NCI-H2227 (cell line): Measurements from ENCODE around the gene TNFRSF18.

Experiments used
- DNase-seq: peaks from one replicate; lab custom pipeline; 2025; ENCODE audit not compliant: unreplicated experiment; lab: John Stamatoyannopoulos, UW

The TNFRSF18 gene

GRCh38 chr1:1240822-1241587 is 34.6 kb upstream of the TNFRSF18 start:
- no peak for DNase-seq

DNA sequence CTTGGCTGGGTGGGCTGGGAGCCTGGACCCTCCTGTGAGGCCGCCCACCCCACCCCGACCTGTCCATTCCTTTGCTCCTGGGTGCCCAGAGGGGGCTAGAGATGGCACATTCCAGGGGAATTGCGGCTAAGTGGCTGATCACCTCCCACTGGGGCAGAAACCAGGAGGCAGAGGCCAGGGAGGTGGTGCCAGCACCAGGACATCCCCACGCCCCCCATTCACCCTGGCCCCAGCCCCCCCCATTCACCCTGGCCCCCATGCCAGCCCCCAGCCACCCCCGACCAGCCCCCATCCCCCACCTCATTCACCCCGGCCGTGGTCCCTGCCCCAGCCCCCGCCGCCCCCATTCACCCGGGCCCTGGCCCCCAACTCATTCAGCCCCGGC is 33.9 kb upstream of the TNFRSF18 start:
- no peak for DNase-seq

- no peak for DNase-seq
Measured at GRCh38 chr1:1239614-1240347, 33.4 kb upstream of the TNFRSF18 start.

DNA sequence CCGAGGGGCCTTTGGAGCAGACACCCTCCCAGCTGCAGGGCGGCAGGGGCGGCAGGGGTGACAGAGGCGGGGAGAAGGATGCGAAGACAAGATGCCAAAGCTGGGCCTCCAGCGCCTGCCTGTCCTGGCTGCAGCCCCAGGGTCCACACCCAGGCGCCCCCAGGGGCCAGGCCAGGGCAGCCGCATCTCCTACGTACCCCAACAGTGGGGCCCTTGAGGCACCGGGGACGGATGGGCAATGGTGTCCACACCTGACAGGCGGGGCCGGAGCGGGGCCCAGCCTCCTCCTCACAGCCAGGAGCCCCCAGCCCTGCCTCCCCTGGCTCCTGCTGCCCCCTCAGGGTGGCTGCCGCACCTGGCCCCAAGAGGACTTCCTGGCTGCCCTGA is 32.8 kb upstream of the TNFRSF18 start:
- no peak for DNase-seq

DNA sequence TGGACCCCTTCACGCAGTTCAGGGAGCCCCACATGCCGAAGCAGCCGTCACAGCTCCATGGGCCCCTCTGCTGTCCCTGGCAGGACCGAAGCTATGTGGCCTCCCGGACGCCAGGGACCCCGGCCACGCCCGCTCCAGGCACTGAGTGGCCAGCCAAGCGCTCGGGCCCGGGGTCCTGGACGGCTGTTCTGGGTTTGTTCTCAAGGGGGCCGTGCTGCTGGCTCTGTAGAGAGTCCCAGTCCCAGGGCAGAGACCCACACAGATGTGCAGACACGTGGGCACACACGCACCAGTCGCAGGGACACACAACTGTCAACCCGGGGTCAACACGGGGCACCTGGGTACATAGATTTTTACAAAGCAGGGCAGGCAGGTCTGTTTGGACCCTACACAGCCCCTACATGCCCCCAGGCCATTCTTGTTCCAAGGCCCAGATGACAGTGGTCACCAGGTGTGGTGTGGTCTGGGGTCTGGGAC is 32.3 kb upstream of the TNFRSF18 start:
- no peak for DNase-seq

DNA sequence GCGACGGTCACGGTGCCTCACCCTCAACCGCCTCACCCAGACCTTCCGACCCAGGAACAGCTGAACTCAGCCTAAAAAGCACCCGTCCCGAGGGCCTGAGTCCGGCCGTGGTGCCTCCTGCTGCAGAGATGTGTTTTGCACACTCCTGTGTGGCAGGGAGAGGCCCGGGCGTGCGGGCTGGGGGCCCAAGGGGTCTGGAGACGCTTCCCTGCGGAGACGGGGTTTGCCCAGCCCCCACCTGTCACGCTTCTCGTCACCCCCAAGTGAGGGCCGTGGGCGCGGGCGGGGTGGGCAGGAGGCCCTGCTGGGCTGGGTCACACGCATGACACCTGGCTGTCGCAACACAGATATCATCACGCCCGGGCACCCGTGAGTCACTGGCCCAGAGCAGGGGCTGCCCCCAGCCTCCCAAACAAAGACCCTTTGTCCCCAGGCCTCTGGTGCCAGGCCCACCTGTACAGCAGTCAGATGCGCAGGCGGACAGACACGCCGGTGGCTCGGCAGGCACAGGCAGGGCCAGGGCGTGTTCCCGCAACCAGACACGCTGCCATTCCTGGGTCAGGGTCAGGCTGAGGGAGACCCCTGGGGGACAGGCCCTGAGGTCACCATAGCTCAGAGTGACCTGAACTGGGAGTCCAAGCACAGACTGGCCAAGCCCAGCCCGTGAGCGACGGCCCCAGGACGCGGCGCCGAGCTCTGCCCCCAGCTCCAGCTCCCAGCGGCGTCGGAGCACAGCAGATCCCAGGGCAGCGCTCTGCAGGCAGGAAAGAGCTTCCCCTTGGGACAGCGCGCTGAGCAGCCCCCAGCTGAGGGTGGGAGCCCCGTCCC is 31.7 kb upstream of the TNFRSF18 start:
- no peak for DNase-seq

DNA sequence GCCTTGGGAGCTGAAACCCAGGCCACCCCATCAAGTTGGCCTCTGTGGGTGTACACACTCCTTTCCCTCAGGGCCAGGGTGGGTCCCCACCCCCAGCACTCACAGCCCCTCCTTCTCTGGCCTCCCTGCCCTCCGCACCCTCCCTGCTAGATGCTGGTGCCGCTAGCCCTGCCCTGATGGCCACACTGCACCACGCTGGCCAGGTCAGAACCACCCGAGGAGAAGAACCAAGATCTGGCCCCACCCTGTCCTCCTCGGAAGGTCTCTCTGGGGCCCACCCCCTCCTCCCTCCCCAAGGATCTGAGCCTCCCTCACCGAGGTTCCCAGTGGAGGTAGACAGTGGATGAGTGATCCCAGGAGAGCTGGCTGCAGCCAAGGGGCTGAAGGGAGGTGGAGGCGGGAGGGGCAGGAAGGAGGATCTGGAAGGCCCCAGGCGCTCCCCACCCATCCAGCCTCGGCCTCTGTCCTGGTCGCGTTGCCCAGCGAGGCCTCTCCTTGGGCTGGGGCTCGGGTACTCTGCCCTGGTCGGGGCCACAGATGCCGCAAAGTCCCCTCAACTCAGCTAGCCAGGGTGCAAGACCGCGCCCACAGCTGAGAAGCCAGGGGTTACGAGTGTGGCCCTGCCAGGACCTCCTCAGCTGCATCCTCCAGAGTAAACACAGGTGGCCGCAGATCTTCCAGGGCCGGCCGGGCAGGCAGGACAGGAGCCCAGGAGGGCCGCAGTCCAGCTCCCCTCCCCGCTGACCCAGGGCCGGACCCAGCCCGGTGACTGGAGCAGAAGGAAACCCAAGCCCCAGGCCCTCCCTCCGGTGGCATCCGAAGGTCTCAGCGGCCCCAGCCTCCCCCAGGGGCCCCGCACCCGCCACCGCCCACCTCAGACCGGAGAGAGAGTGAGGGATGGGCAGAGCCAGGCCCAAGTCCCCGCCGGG is 30.8 kb upstream of the TNFRSF18 start:
- no peak for DNase-seq

DNA sequence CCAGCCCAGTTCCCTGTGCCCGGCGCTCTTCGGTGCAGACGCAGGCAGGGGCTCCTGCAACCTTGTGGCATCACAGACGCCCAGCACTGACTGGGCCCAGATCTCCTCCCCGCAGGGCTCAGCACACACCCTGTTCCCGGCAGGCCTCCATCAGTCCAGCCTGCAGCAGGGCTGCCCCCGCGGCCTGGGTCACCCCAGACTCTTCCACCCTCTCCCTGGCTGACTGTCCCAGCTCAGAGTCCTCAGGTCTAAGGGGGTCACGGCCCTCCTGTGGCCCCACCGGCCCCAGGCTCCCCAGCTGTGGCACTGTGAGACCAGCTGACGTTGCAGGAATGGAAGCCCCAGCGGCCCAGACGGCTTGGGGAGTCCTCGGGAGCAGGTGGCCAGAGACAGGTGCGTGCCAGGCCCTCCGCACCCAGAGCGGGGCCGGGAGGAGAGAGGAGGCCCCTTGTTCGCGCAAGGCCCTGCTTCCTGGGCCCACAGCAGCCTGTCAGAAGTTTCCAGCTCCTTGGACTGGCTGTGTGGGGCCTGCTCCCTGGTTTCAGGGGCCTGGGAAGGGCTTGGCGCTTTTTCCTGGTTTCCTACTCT is 29.9 kb upstream of the TNFRSF18 start:
- no peak for DNase-seq

DNA sequence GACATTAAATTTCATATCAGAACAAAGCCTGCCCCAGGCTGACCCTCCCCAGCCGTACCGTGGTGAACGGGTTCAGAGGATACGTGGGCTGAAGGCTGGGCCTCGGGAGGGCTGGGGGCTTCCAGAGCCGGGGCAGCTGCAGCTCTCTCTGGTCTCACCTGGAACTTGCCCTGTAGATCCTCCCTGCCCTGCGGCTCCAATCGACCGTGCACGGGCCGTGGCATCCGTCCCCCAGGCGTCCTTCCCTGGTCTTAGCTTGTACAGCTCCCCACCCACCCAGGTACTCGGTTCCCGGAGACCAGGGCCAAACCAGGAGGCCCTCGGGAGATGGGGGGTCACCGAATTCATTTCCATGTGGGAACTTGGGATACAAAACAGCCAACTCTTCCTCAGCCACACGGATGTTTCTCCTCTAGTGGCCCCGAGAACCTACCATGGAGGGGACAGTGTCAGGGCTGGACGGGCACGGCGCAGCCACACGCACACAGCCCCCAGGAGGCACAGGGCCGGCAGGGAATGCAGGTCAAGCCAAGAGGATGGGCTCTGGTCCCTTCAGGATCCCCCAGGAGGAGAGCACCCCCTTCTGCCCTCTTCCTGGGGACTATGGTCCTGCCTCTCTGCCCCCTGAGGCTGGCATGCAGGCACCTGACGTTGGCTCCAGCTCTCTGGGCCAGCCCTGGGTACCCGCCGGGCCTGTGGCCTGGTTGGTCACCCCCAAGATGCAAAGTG is 28.8 kb upstream of the TNFRSF18 start:
- no peak for DNase-seq

DNA sequence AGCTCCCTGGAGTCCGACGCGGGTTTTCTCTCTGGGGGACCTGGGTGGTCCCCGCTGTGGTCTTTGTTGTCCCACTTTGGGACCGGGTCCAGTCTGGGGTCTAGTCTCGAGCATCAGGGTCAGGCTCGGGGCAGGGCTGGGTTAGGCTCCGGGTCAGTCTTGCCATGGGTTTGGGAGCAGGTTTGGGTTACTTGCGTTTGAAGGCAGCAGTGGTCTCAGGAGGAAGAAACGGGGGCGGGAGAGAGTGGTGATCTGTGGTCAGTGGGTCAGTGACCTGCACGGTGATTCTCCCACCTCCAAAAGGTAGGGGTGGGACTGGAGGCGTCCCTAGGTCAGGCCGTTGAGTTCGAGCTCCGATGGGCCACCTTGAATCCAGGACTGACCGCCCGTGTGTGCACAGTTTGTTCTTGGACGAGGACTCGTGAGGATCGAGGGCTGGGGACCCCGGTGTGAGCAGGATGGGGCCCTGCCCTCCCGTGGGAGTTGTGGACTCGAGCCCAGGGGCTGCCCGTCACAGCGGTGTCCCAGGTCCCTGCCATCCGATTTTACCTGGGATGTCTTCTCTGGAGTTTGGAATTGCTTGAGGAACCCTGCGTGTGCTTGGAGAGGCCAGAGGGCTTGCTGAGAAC is 27.9 kb upstream of the TNFRSF18 start:
- no peak for DNase-seq

- no peak for DNase-seq
Measured at GRCh38 chr1:1233567-1233892, 27.1 kb upstream of the TNFRSF18 start.

GRCh38 chr1:1232796-1233566 is 26.6 kb upstream of the TNFRSF18 start:
- DNase-seq, result no peak

GRCh38 chr1:1232208-1232795 is 25.9 kb upstream of the TNFRSF18 start, which contains the start of gene B3GALT6:
Gene B3GALT6 (plus strand): TSS chr1:1232237. CDS start chr1:1232279, 42 bp downstream.
- DNase-seq, result no peak

DNA sequence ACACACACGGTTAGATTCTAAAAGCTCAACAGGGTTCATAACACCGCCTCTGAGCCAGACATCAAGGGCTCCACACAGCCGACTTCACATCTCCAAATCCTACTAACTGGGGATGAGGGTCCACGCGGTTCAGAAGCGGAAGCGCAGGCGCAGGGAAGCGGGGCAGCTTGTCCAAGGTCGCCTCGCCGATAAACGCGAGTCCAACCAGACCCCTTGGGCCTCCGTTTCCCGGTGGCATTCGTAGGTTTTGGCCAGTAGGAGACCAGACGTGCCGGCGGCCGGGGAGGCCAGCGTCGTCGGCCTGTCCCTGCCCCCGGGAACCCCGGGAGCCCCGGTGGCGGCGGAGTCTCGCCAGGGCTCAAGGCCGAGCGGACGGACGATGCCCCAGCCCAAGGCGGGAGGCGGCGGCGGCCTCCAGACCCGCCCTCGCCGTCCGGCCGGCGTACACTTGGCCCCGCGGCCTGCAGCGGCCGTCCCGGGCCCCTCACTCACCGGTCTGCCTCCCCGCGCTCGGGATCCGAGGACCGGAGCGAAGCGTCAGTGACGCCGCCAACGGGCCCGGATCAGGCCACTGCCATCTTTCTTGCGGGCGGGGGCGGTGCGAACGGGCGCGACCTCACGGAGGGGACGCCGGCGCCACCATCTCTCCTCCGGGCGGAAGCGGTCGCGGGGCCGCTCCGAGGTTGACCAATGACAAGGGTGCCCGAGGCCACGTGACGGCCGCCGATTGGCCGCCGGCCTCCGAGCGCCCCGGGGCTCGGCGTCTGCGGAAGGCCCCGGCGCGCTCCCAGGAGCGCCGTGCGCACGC is 25.2 kb upstream of the TNFRSF18 start, which contains the start of gene SDF4:
Gene SDF4, minus strand, starts transcription at position 602 of the 808 bp plus-strand sequence. CDS start 3,229 bp downstream, outside the sequence.
- peak; percentile 99 for DNase-seq

DNA sequence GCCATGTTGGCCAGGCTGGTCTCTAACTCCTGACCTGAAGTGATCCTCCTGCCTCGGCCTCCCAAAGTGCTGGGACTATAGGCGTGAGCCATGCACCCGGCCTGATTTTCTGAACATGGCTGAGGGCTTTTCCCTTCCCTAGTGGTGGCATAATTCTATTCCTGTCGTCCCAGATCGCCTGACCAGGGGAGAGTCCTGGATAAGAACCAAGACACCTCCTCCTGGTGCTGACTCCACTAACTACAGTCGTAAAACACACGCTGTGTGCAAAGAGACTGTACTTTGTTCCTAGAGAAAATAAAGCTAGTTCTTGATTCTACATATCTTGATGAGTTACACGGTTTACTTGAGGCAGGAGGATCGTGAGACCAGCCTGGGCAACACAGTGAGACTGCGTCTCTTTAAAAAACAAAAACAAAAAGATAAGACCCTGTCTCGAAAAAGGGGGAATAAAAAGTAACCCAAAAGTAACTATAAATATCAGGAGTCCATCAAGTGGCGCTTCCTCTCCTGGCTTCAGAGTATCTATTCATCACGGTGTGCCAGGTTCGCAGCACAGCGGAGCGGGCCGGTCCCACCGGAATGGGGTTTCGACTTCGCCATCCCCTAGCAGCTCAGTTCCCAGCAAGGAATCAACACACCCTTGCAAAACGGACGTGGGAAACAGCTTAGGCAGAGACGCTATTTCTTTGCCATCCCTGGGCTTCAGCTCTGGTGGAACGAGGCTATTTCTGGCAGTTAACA is 24.4 kb upstream of the TNFRSF18 start:
- peak; percentile 22 for DNase-seq

GRCh38 chr1:1229770-1230169 is 23.4 kb upstream of the TNFRSF18 start:
- no peak for DNase-seq
